Peyer's patch (tissue), 4 donors: ENCODE data around the gene TSPOAP1.

Source experiments
- POLR2A ChIP-seq, 2 donors: fragments of 450-650 bp; IDR thresholded peaks; one replicate each; pipeline ENCODE4 v1.5.1; 2017; ENCODE audit warnings: antibody characterized with exemption in 2 of 2, mild to moderate bottlenecking in 2 of 2, moderate library complexity in 2 of 2
- TF ChIP-seq, protein P1 (sequence below), 6 experiments: fragments of 450-650 bp in 4 of 6; fragments of 200-600 bp in 2 of 6; sonication (generic) in 1 of 6; IDR thresholded peaks; one replicate each; pipeline ENCODE4 v1.5.1; 2017 to 2019; ENCODE audit warnings: antibody characterized with exemption in 6 of 6, mild to moderate bottlenecking in 3 of 6, moderate library complexity in 1 of 6

DNA sequence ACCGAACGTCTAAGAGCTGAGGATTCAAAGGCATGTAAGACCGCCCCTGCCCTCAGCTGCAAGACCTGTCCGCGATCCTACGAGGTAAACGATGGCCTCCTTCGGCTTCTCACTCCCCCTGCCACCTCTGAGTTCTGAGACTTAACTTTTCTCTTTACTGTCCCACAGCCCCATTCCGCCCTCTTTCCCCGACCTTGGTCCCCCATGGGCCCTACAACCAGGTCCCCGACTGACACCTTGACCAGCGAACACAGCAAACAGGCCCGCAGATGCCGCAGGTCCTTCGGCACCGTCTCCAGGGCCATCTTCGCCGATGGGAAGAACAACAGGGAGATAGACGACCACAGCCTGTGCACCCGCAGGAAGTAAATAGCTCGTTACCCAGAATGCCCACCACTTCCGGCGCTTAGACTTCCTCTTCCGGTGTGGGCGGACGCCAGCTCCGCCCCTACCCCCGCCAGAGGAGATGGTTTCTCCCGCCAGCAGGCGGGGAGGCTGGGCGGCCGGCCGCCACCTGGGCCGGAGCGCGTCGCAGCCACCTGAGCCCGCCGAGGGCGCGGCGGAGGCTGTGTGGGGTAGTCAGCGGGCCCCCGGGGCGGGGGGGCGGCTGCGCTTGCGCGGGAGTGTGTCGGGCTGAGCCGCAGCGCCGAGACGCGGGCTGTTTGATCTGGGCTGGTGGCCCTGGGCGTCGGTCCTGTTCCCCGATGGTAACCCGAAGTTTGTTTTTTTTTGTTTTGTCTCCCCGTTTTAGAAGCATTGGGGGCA, 23.4 kb upstream of the TSPOAP1 start, which contains the start of gene SUPT4H1:
- TF ChIP-seq, protein P1, sequence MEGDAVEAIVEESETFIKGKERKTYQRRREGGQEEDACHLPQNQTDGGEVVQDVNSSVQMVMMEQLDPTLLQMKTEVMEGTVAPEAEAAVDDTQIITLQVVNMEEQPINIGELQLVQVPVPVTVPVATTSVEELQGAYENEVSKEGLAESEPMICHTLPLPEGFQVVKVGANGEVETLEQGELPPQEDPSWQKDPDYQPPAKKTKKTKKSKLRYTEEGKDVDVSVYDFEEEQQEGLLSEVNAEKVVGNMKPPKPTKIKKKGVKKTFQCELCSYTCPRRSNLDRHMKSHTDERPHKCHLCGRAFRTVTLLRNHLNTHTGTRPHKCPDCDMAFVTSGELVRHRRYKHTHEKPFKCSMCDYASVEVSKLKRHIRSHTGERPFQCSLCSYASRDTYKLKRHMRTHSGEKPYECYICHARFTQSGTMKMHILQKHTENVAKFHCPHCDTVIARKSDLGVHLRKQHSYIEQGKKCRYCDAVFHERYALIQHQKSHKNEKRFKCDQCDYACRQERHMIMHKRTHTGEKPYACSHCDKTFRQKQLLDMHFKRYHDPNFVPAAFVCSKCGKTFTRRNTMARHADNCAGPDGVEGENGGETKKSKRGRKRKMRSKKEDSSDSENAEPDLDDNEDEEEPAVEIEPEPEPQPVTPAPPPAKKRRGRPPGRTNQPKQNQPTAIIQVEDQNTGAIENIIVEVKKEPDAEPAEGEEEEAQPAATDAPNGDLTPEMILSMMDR (IDR thresholded peaks at IDR 0.05) = peak in 4 of 6 experiments; percentile 23 to 47 (median 34)
- peak; percentile 78 to 88 for TF ChIP-seq POLR2A (IDR thresholded peaks at IDR 0.05)
